A172 (cell line): ENCODE measurements around the gene EME1. TPM values are rescaled to one million over a fixed set of nuclear protein-coding genes. Genes with fewer than 3 reads are reported as not detected.
"Not testable (repeated sequence)": the region's sequence is repeated elsewhere in the genome, so short reads cannot be mapped to it uniquely, and the experiment has no call there.

Source experiments
- DNase-seq: peaks from one replicate; pipeline ENCODE4 v3.0.0-alpha.2; 2015; ENCODE audit warnings: low spot score
- total RNA-seq: library from RNA; depleted of rRNA; stranded (reverse); fragments of >200 nt; shearing (Covaris generic); gene quantifications from 2 replicates; pipeline ENCODE4 v1.2.3, GENCODE V29; 2014

Gene EME1
- total RNA-seq, 1 experiment from 2014 or later, result 12.8 TPM

DNA sequence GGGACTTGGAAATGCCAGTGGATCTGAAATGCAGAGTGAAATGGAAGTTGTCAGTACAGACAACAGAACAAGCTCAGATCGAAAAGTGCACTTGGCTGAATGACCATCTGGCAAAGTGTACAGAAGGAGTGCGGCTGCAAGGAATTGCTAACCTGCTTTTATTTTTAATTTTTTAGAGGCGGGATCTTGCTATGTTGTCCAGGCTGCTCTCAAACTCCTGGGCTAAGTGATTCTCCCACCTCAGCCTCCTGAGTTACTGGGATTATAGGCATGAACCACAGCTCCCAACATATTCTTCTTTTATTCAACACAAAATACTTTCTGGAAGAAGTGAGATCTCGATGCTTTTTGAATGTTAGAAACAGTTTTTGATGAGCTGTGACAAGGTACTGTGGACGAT lies 20.7 kb downstream of the EME1 start:
- no peak for DNase-seq

GRCh38 chr17:50394711-50395110 lies 21.7 kb downstream of the EME1 start:
- no peak for DNase-seq

- DNase-seq, result peak; percentile 46
Measured at GRCh38 chr17:50396261-50397110, 23.5 kb downstream of the EME1 start.

GRCh38 chr17:50397111-50397918 lies 24.3 kb downstream of the EME1 start, which contains the start of gene LRRC59:
LRRC59 (minus strand) TSS chr17:50397523; CDS start chr17:50397317, 206 bp downstream.
- DNase-seq, result peak; percentile 72

- DNase-seq, result no peak
Measured at GRCh38 chr17:50397919-50398285, 24.9 kb downstream of the EME1 start.

- DNase-seq, result not testable (repeated sequence)
Measured at GRCh38 chr17:50398672-50399071, 25.6 kb downstream of the EME1 start.

DNA sequence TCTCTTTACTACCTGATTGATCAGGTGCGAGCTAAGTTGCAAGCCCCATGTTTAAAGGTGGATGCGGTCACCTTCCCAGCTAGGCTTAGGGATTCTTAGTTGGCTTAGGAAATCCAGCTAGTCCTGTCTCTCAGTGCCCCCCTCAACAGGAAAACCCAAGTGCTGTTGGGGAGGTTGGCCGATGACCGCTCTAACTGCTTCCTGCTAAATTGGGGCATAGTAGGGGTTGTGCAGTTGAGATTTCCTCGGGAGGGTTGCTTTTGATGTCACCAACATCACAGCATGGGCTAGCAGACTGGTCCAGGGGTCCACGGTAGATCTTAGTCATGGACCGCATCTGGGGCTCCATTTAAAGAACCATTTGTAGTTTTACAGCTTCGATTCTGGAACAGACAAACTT lies 26.6 kb downstream of the EME1 start:
- DNase-seq, result not testable (repeated sequence)

GRCh38 chr17:50405351-50405750 lies 32.3 kb downstream of the EME1 start:
- DNase-seq, result not testable (repeated sequence)

- no peak for DNase-seq
Measured at GRCh38 chr17:50406578-50406977, 33.5 kb downstream of the EME1 start.

- DNase-seq, result no peak
Measured at GRCh38 chr17:50407921-50408320, 34.9 kb downstream of the EME1 start.

- DNase-seq, result no peak
Measured at GRCh38 chr17:50412188-50412732, 39.2 kb downstream of the EME1 start.

DNA sequence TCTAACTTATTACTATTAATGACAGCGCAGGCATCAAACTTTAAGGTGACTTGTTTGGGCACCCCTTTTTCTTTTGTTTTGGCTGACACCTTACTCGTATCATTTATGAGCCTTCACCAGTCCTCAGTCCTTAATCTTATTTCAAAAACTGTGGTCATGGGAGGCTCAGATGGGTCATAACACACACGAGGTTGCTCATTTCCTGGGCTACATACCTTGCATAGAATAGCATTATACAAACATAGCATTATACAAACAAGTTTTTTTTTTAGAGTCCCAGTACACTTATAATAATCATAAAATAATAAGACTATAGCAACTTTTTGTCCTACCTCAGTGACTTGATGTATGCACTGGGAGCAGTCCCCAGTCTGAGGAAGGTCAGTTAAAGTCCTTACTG lies 41.8 kb downstream of the EME1 start:
- no peak for DNase-seq

- not testable (repeated sequence) for DNase-seq
Measured at GRCh38 chr17:50419577-50419976, 46.5 kb downstream of the EME1 start.

DNA sequence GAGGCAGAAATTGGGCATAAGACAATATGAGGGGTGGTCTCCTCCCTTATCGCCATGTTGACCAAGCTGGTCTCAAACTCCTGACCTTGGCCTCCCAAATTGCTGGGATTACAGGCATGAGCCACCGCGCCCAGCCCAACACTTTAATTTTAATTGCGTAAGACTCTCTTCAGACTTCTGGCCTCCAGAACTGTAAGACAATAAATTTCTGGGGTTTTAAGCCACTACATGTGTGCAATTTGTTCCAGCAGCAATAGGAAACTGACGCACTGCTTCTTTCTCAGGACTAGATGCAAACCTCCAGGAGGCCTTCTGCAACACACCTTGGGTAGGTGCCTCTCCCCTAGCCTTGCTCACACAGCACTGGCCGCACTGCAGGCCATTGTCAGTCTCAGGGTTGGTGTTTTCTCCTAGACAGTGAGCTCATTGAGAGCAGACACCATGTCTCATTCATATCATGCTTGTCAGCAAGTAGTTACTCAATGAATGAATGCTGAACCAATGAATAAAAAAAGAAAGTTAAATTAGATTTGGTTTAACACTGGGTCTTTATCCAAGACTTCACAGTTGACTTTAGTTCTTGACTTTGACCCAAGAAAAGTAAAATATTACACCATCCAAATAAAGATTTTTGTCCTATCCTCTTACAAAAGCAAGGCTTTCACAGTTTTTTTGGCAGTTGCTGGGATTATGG lies 47.5 kb downstream of the EME1 start:
- no peak for DNase-seq

GRCh38 chr17:50421308-50422051 lies 48.5 kb downstream of the EME1 start:
- DNase-seq, result peak; percentile 16

DNA sequence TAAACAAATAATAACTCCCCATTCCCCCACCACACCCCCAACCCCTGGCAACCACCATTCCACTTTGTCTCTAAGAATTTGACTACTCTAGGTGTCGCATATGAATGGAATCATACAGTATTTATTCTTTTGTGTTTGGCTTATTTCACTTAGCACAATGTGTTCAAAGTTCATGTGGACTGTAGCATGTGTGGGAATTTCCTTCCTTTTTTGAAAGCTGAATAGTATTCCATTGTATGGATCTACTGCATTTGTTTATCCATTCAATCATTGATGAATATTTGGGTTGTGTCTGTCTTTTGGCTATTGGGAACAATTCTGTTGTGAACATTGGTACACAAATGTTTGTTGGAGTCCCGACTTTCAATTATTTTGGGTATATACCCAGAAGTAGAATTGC lies 49.7 kb downstream of the EME1 start:
- DNase-seq, result no peak

GRCh38 chr17:50423553-50424159 lies 50.6 kb downstream of the EME1 start:
- peak; percentile 99 for DNase-seq

GRCh38 chr17:50424246-50424995 lies 51.4 kb downstream of the EME1 start:
- no peak for DNase-seq

DNA sequence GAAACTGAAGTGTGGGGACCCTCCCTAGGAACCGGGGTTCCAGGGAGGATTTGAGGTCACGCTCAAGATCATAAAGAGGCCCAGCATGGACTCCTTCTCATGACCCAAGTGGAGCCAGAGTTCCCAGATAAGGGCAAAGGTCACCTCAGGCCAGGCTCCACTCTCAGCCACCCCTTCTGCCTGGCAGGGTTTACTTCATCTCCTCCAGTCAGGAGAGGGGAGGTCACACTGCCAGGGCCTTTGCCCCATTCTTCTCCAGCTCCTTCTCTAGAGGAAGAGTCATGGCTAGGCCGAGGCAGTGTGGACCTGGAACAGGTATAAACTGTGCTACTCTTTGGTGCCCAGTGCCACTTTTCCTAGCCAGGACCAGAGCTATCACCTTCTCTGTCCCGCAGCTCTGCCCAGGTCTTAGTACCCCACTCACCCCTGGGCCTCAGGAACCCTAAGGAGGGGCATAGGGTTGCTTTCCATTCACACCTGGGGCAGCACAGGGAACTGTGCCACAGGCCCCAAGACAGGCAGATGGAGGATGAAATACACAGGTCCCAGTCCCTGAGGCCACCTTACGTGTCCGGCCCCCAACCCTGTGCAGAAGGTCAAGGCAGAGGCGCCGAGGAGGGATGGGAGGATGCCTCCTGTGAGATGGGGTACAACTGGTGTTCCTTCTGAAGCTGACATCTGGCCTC lies 52.1 kb downstream of the EME1 start:
- no peak for DNase-seq
